HepG2 (cell line): Measurements from ENCODE around the gene TCAIM. TPM values are rescaled to one million over a fixed set of nuclear protein-coding genes. Genes with fewer than 3 reads are reported as not detected.
A peak's percentile ranks its signal among the peaks of the same experiment; 100 is the strongest.

Experiments
- ATF7 ChIP-seq, 2 experiments: fragments of 450-650 bp in 1 of 2; sonication (generic) in 1 of 2; formaldehyde crosslinking in 1 of 2; IDR thresholded peaks; 2 replicates each; pipeline versions ENCODE4 v1.4.0 to v1.6.1; 2016 to 2020; ENCODE audit warnings: antibody characterized with exemption in 1 of 2, mild to moderate bottlenecking in 1 of 2, missing genetic modification reagents in 1 of 2
- MYC ChIP-seq: sonication (generic); formaldehyde crosslinking; IDR thresholded peaks from 2 replicates; pipeline ENCODE4 v1.9.0; 2021; ENCODE audit warnings: missing genetic modification reagents, borderline replicate concordance
- NFE2 ChIP-seq: sonication (generic); formaldehyde crosslinking; IDR thresholded peaks from 2 replicates; pipeline ENCODE4 v1.4.0; 2020; ENCODE audit warnings: missing genetic modification reagents
- NFIC ChIP-seq: IDR thresholded peaks from 2 replicates; pipeline ENCODE4 v1.6.1; 2012; ENCODE audit warnings: mild to moderate bottlenecking, low read length, inconsistent platforms
- POGK ChIP-seq: sonication (generic); formaldehyde crosslinking; conservative IDR thresholded peaks from 2 replicates; pipeline ENCODE4 v1.8.0; 2022; ENCODE audit warnings: mild to moderate bottlenecking, moderate library complexity, missing genetic modification reagents
- PTBP1 ChIP-seq: fragments of 200-400 bp; formaldehyde crosslinking; IDR thresholded peaks from 2 replicates; pipeline ENCODE4 v1.6.1; 2018; ENCODE audit warnings: low read length, low read depth; ENCODE audit not compliant: poor library complexity, severe bottlenecking
- TCF7L2 ChIP-seq: IDR thresholded peaks from 2 replicates; pipeline ENCODE4 v1.6.1; 2011; ENCODE audit warnings: mild to moderate bottlenecking, low read depth, low read length, moderate library complexity
- ZBTB1 ChIP-seq: sonication (generic); formaldehyde crosslinking; IDR thresholded peaks from 2 replicates; pipeline ENCODE4 v1.4.0; 2020; ENCODE audit warnings: missing genetic modification reagents, borderline replicate concordance
- ZBTB21 ChIP-seq: sonication (generic); formaldehyde crosslinking; IDR thresholded peaks from 2 replicates; pipeline ENCODE4 v1.4.0; 2020; ENCODE audit warnings: missing genetic modification reagents
- ZC3H4 ChIP-seq: sonication (generic); formaldehyde crosslinking; IDR thresholded peaks from 2 replicates; pipeline ENCODE4 v1.4.0; 2020; ENCODE audit warnings: missing genetic modification reagents, borderline replicate concordance
- ZNF142 ChIP-seq: sonication (generic); formaldehyde crosslinking; IDR thresholded peaks from 2 replicates; pipeline ENCODE4 v1.4.0; 2020; ENCODE audit warnings: missing genetic modification reagents
- ZNF609 ChIP-seq: sonication (generic); formaldehyde crosslinking; IDR thresholded peaks from 2 replicates; pipeline ENCODE4 v1.4.0; 2020; ENCODE audit warnings: mild to moderate bottlenecking, missing genetic modification reagents, borderline replicate concordance
- ZSCAN30 ChIP-seq: sonication (generic); formaldehyde crosslinking; IDR thresholded peaks from 2 replicates; pipeline ENCODE4 v1.5.0; 2020; ENCODE audit warnings: mild to moderate bottlenecking, missing genetic modification reagents
- polyA plus RNA-seq, 8 experiments: library from polyadenylated mRNA; depleted of rRNA in 3 of 8; stranded (reverse) in 7 of 8; unstranded in 1 of 8; fragments of >200 nt; fragmentation: Illumina TruSeq in 4 of 8; extraction: Trizol in 4 of 8; gene quantifications; 2 replicates each; pipeline versions ENCODE4 v1.2.1 to v1.2.3, GENCODE V29; 2011 to 2016; ENCODE audit warnings: low read depth in 4 of 8, missing spikeins in 1 of 8, mixed read lengths in 1 of 8; ENCODE audit not compliant: insufficient read depth in 1 of 8
- total RNA-seq, 5 experiments: library from RNA; depleted of rRNA; stranded (reverse); fragments of >200 nt; fragmentation: Illumina TruSeq; extraction: Trizol; gene quantifications; 2 replicates each; pipeline ENCODE4 v1.2.3, GENCODE V29; 2016; ENCODE audit warnings: low read depth in 1 of 5

Gene TCAIM
- total and polyA plus RNA-seq, 2 of the 13 experiments (the other 11 are each of a cell fraction or from before 2014, with no cell fraction given), result 16.9 to 22.6 TPM

- peak; percentile 88 for TF ChIP-seq ZNF142 (CRISPR knock-in tag)
- peak; percentile 92 for TF ChIP-seq ZC3H4
- TF ChIP-seq ZNF609 (CRISPR knock-in tag), result peak; percentile 87
- peak; percentile 98 for TF ChIP-seq POGK (CRISPR knock-in tag)
- no peak for TF ChIP-seq TCF7L2
- peak; percentile 36; the same call in 1 of the 2 replicates for TF ChIP-seq ATF7 (IDR thresholded peaks at IDR 0.05)
- peak; percentile 88 for TF ChIP-seq ATF7 (CRISPR knock-in tag; IDR thresholded peaks at IDR 0.05)
- TF ChIP-seq NFE2 (CRISPR knock-in tag), result no peak
- peak; percentile 96 for TF ChIP-seq MYC (CRISPR knock-in tag)
- no peak for TF ChIP-seq ZBTB1 (CRISPR knock-in tag)
- no peak for TF ChIP-seq NFIC
- 0 out of 2 replicates have a peak, but pooled peaks have one; percentile 60 for TF ChIP-seq ZSCAN30
- 0 out of 2 replicates have a peak, but pooled peaks have one; percentile 50 for TF ChIP-seq ZBTB21 (CRISPR knock-in tag)
- peak; percentile 22 for TF ChIP-seq PTBP1
Observed at GRCh38 chr3:44338010-44338827, at the start of gene TCAIM (continued).
